ENCODE data around the gene IL33. TPM values are rescaled to one million over a fixed set of nuclear protein-coding genes. Genes with fewer than 3 reads are reported as not detected.
"Not testable (repeated sequence)": the region's sequence is repeated elsewhere in the genome, so short reads cannot be mapped to it uniquely, and the experiment has no call there.

Gene IL33, protein sequence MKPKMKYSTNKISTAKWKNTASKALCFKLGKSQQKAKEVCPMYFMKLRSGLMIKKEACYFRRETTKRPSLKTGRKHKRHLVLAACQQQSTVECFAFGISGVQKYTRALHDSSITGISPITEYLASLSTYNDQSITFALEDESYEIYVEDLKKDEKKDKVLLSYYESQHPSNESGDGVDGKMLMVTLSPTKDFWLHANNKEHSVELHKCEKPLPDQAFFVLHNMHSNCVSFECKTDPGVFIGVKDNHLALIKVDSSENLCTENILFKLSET
- total RNA-seq: not detected

GRCh38 chr9:6215562-6215961, at the start of gene IL33:
TSS of gene IL33 (plus strand) at chr9:6215807. CDS start at chr9:6241695, 25,888 bp downstream.
- no peak for DNase-seq (ENCODE audit: low read depth in 2 of 3, low spot score in 2 of 3)

GRCh38 chr9:6171667-6172066, 43.9 kb upstream of the IL33 start:
- no peak for DNase-seq (ENCODE audit: low read depth in 2 of 3, low spot score in 2 of 3)

- no peak for DNase-seq (ENCODE audit: low read depth in 2 of 3, low spot score in 2 of 3)
Measured at GRCh38 chr9:6173914-6174313, 41.7 kb upstream of the IL33 start.

GRCh38 chr9:6182549-6183226, 32.9 kb upstream of the IL33 start:
- DNase-seq (ENCODE audit: low read depth in 2 of 3, low spot score in 2 of 3): not testable (repeated sequence)

GRCh38 chr9:6183227-6183551, 32.4 kb upstream of the IL33 start:
- DNase-seq (ENCODE audit: low read depth in 2 of 3, low spot score in 2 of 3): no peak

GRCh38 chr9:6183627-6184026, 32.0 kb upstream of the IL33 start:
- DNase-seq (ENCODE audit: low read depth in 2 of 3, low spot score in 2 of 3): no peak

DNA sequence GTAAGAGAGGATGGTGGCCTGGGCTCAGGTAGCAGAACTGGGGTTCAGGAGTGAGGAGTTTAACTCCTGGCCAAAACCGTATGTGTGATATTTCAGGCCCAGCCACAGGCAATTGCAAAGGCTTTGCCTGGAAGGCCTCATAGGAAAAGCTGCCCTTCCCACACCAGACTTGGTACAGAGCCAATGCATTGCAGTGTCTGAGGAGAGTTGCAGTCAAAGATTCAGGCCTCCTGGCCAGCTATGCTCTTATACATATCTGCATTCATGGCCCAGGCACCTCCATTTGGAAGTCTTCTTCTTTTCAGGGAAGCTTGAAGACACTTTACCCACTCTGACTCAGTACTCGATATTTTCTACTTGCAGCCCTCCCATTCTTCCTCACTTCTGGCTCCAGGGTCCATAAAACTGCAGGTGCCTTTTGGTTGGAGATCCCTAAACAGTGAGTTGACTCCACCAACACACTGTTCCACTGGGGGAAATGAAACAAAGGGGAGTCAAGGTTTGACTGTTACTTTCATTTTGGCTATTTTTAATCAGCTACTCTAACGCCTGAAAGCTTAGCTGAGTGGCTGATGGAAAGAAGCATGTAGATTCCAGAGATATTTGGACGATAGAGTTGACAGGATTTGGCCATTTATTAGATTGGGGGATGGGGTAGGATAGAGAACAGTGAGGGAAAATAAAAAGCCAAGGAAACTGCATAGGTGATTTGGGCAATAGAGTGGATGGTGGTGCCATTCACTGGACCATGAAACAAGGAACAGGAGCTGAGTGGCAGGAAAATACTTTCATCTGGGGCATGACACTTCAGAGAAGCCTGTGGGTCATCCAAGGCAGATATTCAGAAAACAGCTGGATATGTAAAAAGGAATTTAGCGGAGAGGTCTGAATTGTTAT, 30.6 kb upstream of the IL33 start:
- no peak for DNase-seq (ENCODE audit: low read depth in 2 of 3, low spot score in 2 of 3)

GRCh38 chr9:6186691-6187090, 28.9 kb upstream of the IL33 start:
- DNase-seq (ENCODE audit: low read depth in 2 of 3, low spot score in 2 of 3): no peak

GRCh38 chr9:6187272-6187671, 28.3 kb upstream of the IL33 start:
- no peak for DNase-seq (ENCODE audit: low read depth in 2 of 3, low spot score in 2 of 3)

GRCh38 chr9:6188466-6188865, 27.1 kb upstream of the IL33 start:
- no peak for DNase-seq (ENCODE audit: low read depth in 2 of 3, low spot score in 2 of 3)

DNA sequence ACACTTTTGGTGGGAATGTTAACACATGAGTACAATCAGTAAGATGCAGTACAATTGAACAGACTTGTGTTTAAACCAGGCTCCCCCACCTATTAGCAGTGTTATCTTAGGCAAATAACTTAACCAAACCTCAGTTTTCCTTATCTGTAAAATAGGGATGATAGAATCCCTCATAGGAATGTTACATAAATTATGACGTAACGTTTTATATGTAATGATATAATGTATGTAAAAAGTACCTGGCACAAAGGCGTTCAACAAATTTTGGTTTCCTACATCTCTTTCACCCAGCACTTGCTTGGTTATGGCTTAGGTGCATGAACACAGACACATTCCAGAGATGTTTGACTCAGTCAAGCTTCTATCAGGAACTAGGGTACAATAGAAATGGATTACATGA, 26.7 kb upstream of the IL33 start:
- no peak for DNase-seq (ENCODE audit: low read depth in 2 of 3, low spot score in 2 of 3)

DNA sequence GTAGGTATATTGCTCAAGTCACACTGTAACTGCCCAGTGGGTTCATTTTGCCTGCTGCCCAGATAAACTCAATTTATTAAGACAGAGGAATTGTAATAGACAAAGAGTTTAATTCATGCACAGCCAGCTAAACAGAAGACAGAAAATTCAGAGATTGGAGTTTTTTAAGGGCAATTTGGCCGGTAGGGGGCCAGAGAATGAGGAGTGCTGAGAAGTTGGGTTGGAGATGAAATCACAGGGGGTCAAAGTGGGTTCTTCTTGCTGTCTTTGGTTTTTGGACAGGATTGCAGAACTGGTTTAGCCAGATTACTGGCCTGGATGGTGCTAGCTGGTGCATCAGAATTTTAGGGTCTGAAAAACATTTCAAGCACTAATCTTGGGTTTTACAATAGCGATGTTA, 20.7 kb upstream of the IL33 start:
- no peak for DNase-seq (ENCODE audit: low read depth in 2 of 3, low spot score in 2 of 3)

DNA sequence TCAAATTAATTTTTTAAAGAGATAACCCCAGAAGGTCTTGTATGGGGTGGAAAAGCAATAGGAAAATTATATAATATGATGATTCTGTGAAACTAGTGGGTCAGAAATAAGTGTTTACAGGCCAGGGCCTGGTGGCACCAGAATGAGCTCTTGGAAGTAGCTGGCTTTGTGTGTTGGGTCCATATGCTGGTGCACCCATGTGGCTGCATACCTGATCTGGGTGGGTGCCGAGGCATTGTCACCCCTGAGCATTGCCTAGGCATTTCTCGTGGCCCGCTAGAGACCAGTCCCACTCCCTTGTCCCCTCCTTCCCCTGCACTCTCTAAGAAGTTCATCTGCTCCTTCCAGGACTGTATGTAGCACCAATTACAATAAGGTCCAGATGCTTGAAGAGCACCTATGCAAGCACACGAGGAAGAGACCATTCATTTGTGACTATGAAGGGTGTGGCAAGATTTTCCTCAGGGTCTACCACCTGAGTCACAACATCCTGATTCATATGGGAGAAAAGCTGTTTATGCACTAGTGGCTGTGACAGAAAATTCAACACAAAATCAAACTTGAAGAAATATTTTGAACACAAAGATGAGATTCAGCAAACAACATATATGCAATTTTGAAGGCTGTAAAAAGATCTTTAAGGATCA, 19.8 kb upstream of the IL33 start:
- no peak for DNase-seq (ENCODE audit: low read depth in 2 of 3, low spot score in 2 of 3)

- DNase-seq (ENCODE audit: low read depth in 2 of 3, low spot score in 2 of 3): no peak
Measured at GRCh38 chr9:6197330-6197729, 18.3 kb upstream of the IL33 start.

GRCh38 chr9:6198251-6198650, 17.4 kb upstream of the IL33 start:
- DNase-seq (ENCODE audit: low read depth in 2 of 3, low spot score in 2 of 3): no peak

DNA sequence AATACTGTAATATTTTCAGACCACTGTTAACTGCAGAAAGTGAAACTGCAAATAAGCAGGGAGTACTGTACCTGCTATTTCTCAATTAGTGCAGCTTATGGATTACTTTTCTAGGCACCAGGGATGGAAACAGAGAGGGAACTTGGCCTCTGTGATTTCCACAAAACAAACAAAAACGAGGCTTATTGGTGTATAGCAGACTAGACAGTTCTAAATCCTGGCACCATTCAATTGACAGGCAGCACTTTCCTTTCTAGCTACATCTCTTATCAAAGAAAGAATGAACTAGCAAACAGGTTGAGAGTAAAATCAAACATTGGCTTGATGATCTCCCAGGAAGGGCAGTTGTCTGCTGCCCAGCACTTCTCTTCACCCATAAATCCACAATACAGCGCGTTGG, 16.0 kb upstream of the IL33 start:
- no peak for DNase-seq (ENCODE audit: low read depth in 2 of 3, low spot score in 2 of 3)

- no peak for DNase-seq (ENCODE audit: low read depth in 2 of 3, low spot score in 2 of 3)
Measured at GRCh38 chr9:6200761-6201160, 14.8 kb upstream of the IL33 start.

DNA sequence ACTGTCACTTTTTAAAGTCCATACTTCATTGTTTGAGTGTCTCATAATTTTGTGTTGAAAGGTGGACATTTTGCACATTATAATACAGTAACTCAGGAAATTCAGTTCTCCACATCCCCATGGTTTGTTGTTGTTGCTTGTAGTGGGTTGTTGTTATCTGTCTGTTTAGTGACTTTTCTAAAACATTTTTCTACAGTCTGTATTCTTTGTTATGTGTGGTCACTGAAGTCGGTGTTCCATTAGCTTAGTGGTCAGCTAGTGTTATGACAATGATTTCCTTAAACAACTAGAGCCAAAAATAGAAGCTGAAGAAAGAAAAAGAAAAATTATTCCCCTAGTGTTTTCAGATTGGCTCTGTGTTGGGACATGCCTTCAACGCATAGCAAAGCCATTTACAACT, 5.6 kb upstream of the IL33 start:
- DNase-seq (ENCODE audit: low read depth in 2 of 3, low spot score in 2 of 3): no peak

- no peak for DNase-seq (ENCODE audit: low read depth in 2 of 3, low spot score in 2 of 3)
Measured at GRCh38 chr9:6212722-6213375, 2.8 kb upstream of the IL33 start.

DNA sequence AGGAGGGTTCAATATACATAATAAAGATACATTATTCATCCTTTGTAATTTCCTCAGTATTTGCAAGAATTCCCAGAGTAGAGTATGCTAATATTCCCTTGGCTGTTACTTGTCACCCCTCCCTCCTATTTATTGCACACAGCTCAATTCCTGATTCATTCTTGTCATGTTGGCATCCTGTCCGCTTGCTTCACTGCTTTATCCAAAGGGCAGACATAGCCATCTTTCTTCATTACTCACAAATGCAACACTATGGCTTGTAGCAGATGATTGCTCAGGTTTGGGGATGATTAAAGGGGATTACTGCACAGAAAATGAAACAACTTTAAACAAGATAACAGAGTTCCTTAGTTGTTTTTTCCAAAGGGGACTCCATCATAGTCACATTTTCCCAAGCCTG, 1.2 kb upstream of the IL33 start:
- DNase-seq (ENCODE audit: low read depth in 2 of 3, low spot score in 2 of 3): no peak

- no peak for DNase-seq (ENCODE audit: low read depth in 2 of 3, low spot score in 2 of 3)
Measured at GRCh38 chr9:6214903-6215302, 704 bp upstream of the IL33 start.
